SJSA1 (cell line): ENCODE measurements around the gene BIRC6. TPM values are rescaled to one million over a fixed set of nuclear protein-coding genes. Genes with fewer than 3 reads are reported as not detected.
A peak's percentile ranks its signal among the peaks of the same experiment; 100 is the strongest.

Source experiments
- DNase-seq, 2 experiments: peaks; one replicate each; pipeline ENCODE4 v3.0.0-alpha.2; 2015 to 2020; ENCODE audit warnings: low spot score in 2 of 2, low read depth in 1 of 2
- H3K27ac ChIP-seq: fragments of 250-450 bp; sonication (Bioruptor Pico); 2 replicates; pipeline ENCODE4 v1.5.1; 2020; ENCODE audit warnings: mild to moderate bottlenecking, moderate library complexity
- H3K27me3 ChIP-seq: fragments of 250-450 bp; sonication (Bioruptor Pico); replicated peaks from 2 replicates; pipeline ENCODE4 v1.5.1; 2020; ENCODE audit warnings: mild to moderate bottlenecking, moderate library complexity
- H3K36me3 ChIP-seq: fragments of 250-450 bp; sonication (Bioruptor Pico); 2 replicates; pipeline ENCODE4 v1.5.1; 2020; ENCODE audit warnings: mild to moderate bottlenecking
- H3K4me1 ChIP-seq: fragments of 250-450 bp; sonication (Bioruptor Pico); replicated peaks from 2 replicates; pipeline ENCODE4 v1.6.1; 2021; ENCODE audit warnings: mild to moderate bottlenecking
- H3K4me3 ChIP-seq: fragments of 250-450 bp; sonication (Bioruptor Pico); 2 replicates; pipeline ENCODE4 v1.5.1; 2020; ENCODE audit warnings: mild to moderate bottlenecking
- H3K9me3 ChIP-seq: fragments of 250-450 bp; sonication (Bioruptor Pico); replicated peaks from 2 replicates; pipeline ENCODE4 v1.5.1; 2020; ENCODE audit warnings: mild to moderate bottlenecking
- total RNA-seq: library from RNA; depleted of rRNA; stranded (reverse); fragments of >200 nt; shearing (Covaris generic); gene quantifications from 2 replicates; pipeline ENCODE4 v1.2.3, GENCODE V29; 2014

BIRC6 gene
- total RNA-seq, 1 experiment from 2014 or later, result 68.4 TPM

GRCh38 chr2:32591669-32592463, 235.0 kb downstream of the BIRC6 start:
- Histone ChIP-seq H3K36me3 (peaks cover 13% of the 10 kb centered on the region), H3K4me3 (no peak overlapping the region), H3K27ac (no peak overlapping the region), H3K27me3 (no peaks in the 10 kb centered on the region), H3K9me3 (no peaks in the 10 kb centered on the region), H3K4me1 (no peaks in the 10 kb centered on the region)
- DNase-seq, result no peak

- no peak overlapping the region for H3K27ac ChIP-seq
- H3K4me3 ChIP-seq, result no peak overlapping the region
- H3K4me1 ChIP-seq, result no peaks in the 10 kb centered on the region
- peaks cover 12% of the 10 kb centered on the region for H3K36me3 ChIP-seq
- no peak for DNase-seq
- H3K27me3 ChIP-seq, result no peaks in the 10 kb centered on the region
- no peaks in the 10 kb centered on the region for H3K9me3 ChIP-seq
These were observed 237.8 kb downstream of the BIRC6 start for GRCh38 chr2:32594573-32594972.

- Histone ChIP-seq H3K27ac (no peak overlapping the region), H3K9me3 (no peaks in the 10 kb centered on the region), H3K4me1 (no peaks in the 10 kb centered on the region), H3K4me3 (no peak overlapping the region), H3K27me3 (no peaks in the 10 kb centered on the region), H3K36me3 (peaks cover 68% of the 10 kb centered on the region)
- no peak for DNase-seq
These were observed 254.5 kb downstream of the BIRC6 start for GRCh38 chr2:32611366-32611765.

- no peak overlapping the region for H3K4me3 ChIP-seq
- peaks cover 71% of the 10 kb centered on the region for H3K36me3 ChIP-seq
- no peak for DNase-seq
- no peak overlapping the region for H3K27ac ChIP-seq
- no peaks in the 10 kb centered on the region for H3K27me3 ChIP-seq
- H3K4me1 ChIP-seq, result no peaks in the 10 kb centered on the region
- no peaks in the 10 kb centered on the region for H3K9me3 ChIP-seq
These were observed 254.9 kb downstream of the BIRC6 start for GRCh38 chr2:32611771-32612170.

GRCh38 chr2:32614084-32614483, 257.3 kb downstream of the BIRC6 start:
- H3K4me1 ChIP-seq, result no peaks in the 10 kb centered on the region
- no peaks in the 10 kb centered on the region for H3K27me3 ChIP-seq
- DNase-seq, result no peak
- no peaks in the 10 kb centered on the region for H3K9me3 ChIP-seq
- no peak overlapping the region for H3K27ac ChIP-seq
- peaks cover 73% of the 10 kb centered on the region for H3K36me3 ChIP-seq
- H3K4me3 ChIP-seq, result no peak overlapping the region

- H3K27ac ChIP-seq, result no peak overlapping the region
- H3K27me3 ChIP-seq, result no peaks in the 10 kb centered on the region
- H3K9me3 ChIP-seq, result no peaks in the 10 kb centered on the region
- no peak for DNase-seq
- H3K4me1 ChIP-seq, result no peaks in the 10 kb centered on the region; the same call in 1 of the 2 replicates
- peaks cover 59% of the 10 kb centered on the region for H3K36me3 ChIP-seq
- no peak overlapping the region for H3K4me3 ChIP-seq
These were observed 260.9 kb downstream of the BIRC6 start for GRCh38 chr2:32617599-32618189.

GRCh38 chr2:32622570-32623310, 265.9 kb downstream of the BIRC6 start:
- no peak overlapping the region for H3K4me3 ChIP-seq
- H3K27me3 ChIP-seq, result no peaks in the 10 kb centered on the region
- H3K9me3 ChIP-seq, result no peaks in the 10 kb centered on the region
- DNase-seq, result no peak
- peaks cover 16% of the 10 kb centered on the region for H3K36me3 ChIP-seq
- H3K27ac ChIP-seq, result no peak overlapping the region
- peaks cover 3% of the 10 kb centered on the region; the same call in 1 of the 2 replicates for H3K4me1 ChIP-seq

GRCh38 chr2:32623311-32623706, 266.5 kb downstream of the BIRC6 start:
- Histone ChIP-seq H3K36me3 (peaks cover 13% of the 10 kb centered on the region), H3K9me3 (no peaks in the 10 kb centered on the region), H3K27ac (no peak overlapping the region), H3K4me1 (peaks cover 3% of the 10 kb centered on the region; the same call in 1 of the 2 replicates), H3K27me3 (no peaks in the 10 kb centered on the region), H3K4me3 (no peak overlapping the region)
- no peak for DNase-seq

GRCh38 chr2:32624812-32625211, 268.0 kb downstream of the BIRC6 start:
- H3K4me3 ChIP-seq, result no peak overlapping the region
- peaks cover 6% of the 10 kb centered on the region for H3K36me3 ChIP-seq
- no peaks in the 10 kb centered on the region for H3K9me3 ChIP-seq
- no peak for DNase-seq
- H3K4me1 ChIP-seq, result peaks cover 8% of the 10 kb centered on the region
- no peaks in the 10 kb centered on the region for H3K27me3 ChIP-seq
- no peak overlapping the region for H3K27ac ChIP-seq

- no peaks in the 10 kb centered on the region for H3K9me3 ChIP-seq
- no peak overlapping the region for H3K4me3 ChIP-seq
- no peak overlapping the region for H3K27ac ChIP-seq
- peaks cover 8% of the 10 kb centered on the region for H3K4me1 ChIP-seq
- DNase-seq, result no peak
- no peaks in the 10 kb centered on the region for H3K27me3 ChIP-seq
- H3K36me3 ChIP-seq, result peaks cover 12% of the 10 kb centered on the region; the same call in 1 of the 2 replicates
These were observed 269.9 kb downstream of the BIRC6 start for GRCh38 chr2:32626639-32627221.

GRCh38 chr2:32627441-32627813, 270.6 kb downstream of the BIRC6 start:
- Histone ChIP-seq H3K9me3 (no peaks in the 10 kb centered on the region), H3K27ac (no peak overlapping the region), H3K27me3 (no peaks in the 10 kb centered on the region), H3K4me1 (peaks cover 8% of the 10 kb centered on the region), H3K4me3 (peak overlapping the region; percentile 55), H3K36me3 (peaks cover 12% of the 10 kb centered on the region; the same call in 1 of the 2 replicates)
- DNase-seq, result peak in 1 of 2 experiments; percentile 46

GRCh38 chr2:32627814-32628579, 271.2 kb downstream of the BIRC6 start, which contains the start of gene TTC27:
TSS of gene TTC27 (plus strand) at chr2:32628050. CDS start at chr2:32628293, 243 bp downstream.
- Histone ChIP-seq H3K9me3 (no peaks in the 10 kb centered on the region), H3K36me3 (peaks cover 12% of the 10 kb centered on the region; the same call in 1 of the 2 replicates), H3K27ac (0 out of 2 replicates have a peak within 1 kb of the TSS, but pooled peaks have one; percentile 1), H3K4me3 (peak within 1 kb of the TSS; percentile 55), H3K27me3 (no peaks in the 10 kb centered on the region), H3K4me1 (peaks cover 8% of the 10 kb centered on the region)
- peak; percentile 87 to 97 for DNase-seq

- no peak for DNase-seq
- Histone ChIP-seq H3K36me3 (peaks cover 26% of the 10 kb centered on the region), H3K4me3 (no peak overlapping the region), H3K4me1 (peaks cover 8% of the 10 kb centered on the region), H3K9me3 (no peaks in the 10 kb centered on the region), H3K27ac (no peak overlapping the region), H3K27me3 (no peaks in the 10 kb centered on the region)
These were observed 275.3 kb downstream of the BIRC6 start for GRCh38 chr2:32632089-32632488.
